Caco-2 (cell line): ENCODE data around the gene HBA2. TPM values are rescaled to one million over a fixed set of nuclear protein-coding genes. Genes with fewer than 3 reads are reported as not detected.

Experiments used
- BruUV-seq: library from RNA; stranded (reverse); fragments of 400-500 nt; replicated peaks from 2 replicates; lab custom pipeline; 2021; lab: Mats Ljungman, UMichigan
- CTCF ChIA-PET: fragments of 300-600 bp; sonication (Branson Sonifier 250); formaldehyde crosslinking; loops from one replicate; lab custom pipeline; 2022; ENCODE audit warnings: antibody characterized with exemption; lab: Charles Lee
- POLR2A ChIA-PET: fragments of 300-600 bp; sonication (Branson Sonifier 250); formaldehyde crosslinking; loops from one replicate; lab custom pipeline; 2022; ENCODE audit warnings: antibody characterized with exemption; lab: Charles Lee
- DNase-seq, 2 experiments: peaks; one replicate each; pipeline versions ENCODE4 v3.0.0 to v3.0.0-alpha.2; 2020 to 2022
- H3K27me3 ChIP-seq: replicated peaks from 2 replicates; pipeline ENCODE4 v1.6.0; 2011; ENCODE audit warnings: low read length; ENCODE audit not compliant: control insufficient read depth, insufficient read depth
- H3K36me3 ChIP-seq: 2 replicates; pipeline ENCODE4 v1.5.1; 2011; ENCODE audit warnings: low read length; ENCODE audit not compliant: control insufficient read depth, insufficient read depth
- H3K4me1 ChIP-seq: fragments of 250-450 bp; sonication (Bioruptor Pico); 2 replicates; pipeline ENCODE4 v1.5.1; 2020; ENCODE audit warnings: mild to moderate bottlenecking
- H3K4me3 ChIP-seq: 2 replicates; pipeline ENCODE4 v1.5.1; 2011; ENCODE audit warnings: low read depth, mild to moderate bottlenecking, control low read depth, low read length
- H3K9me3 ChIP-seq: fragments of 250-450 bp; sonication (Bioruptor Pico); 2 replicates; pipeline ENCODE4 v1.5.1; 2020; ENCODE audit warnings: mild to moderate bottlenecking, moderate library complexity
- H3K27ac Mint-ChIP-seq: one replicate; pipeline ENCODE4 v1.8.0; 2022; ENCODE audit warnings: mixed read lengths; ENCODE audit not compliant: unreplicated experiment
- H3K27me3 Mint-ChIP-seq: one replicate; pipeline ENCODE4 v1.8.0; 2022; ENCODE audit warnings: mixed read lengths; ENCODE audit not compliant: insufficient read depth, unreplicated experiment
- H3K36me3 Mint-ChIP-seq: one replicate; pipeline ENCODE4 v1.8.0; 2022; ENCODE audit warnings: mild to moderate bottlenecking, mixed read lengths; ENCODE audit not compliant: insufficient read depth, unreplicated experiment
- H3K4me1 Mint-ChIP-seq: one replicate; pipeline ENCODE4 v1.8.0; 2022; ENCODE audit warnings: low read depth, mixed read lengths; ENCODE audit not compliant: unreplicated experiment
- H3K4me3 Mint-ChIP-seq: one replicate; pipeline ENCODE4 v1.8.0; 2022; ENCODE audit warnings: mild to moderate bottlenecking, moderate library complexity, mixed read lengths; ENCODE audit not compliant: unreplicated experiment
- H3K9me3 Mint-ChIP-seq: one replicate; pipeline ENCODE4 v1.8.0; 2022; ENCODE audit warnings: mixed read lengths; ENCODE audit not compliant: unreplicated experiment
- intact Hi-C: fragments of 100-400 bp; cut with micrococcal nuclease; formaldehyde crosslinking; loops from one replicate; pipeline ENCODE4 v1.10.0; 2022; ENCODE audit not compliant: unreplicated experiment
- total RNA-seq: library from RNA; stranded (reverse); gene quantifications from 2 replicates; pipeline ENCODE4 v1.2.3, GENCODE V29; 2022
- TF ChIP-seq, protein P1 (sequence below), 2 experiments: fragments of 200-600 bp in 1 of 2; IDR thresholded peaks; 1 replicate in 1 of 2; 2 replicates in 1 of 2; pipeline versions ENCODE4 v1.5.1 to v1.8.0; 2011 to 2022; ENCODE audit warnings: antibody characterized with exemption in 1 of 2, control low read depth in 1 of 2, inconsistent platforms in 1 of 2, low read depth in 1 of 2, low read length in 1 of 2, mild to moderate bottlenecking in 1 of 2, moderate library complexity in 1 of 2; ENCODE audit not compliant: insufficient read depth in 1 of 2, severe bottlenecking in 1 of 2, unreplicated experiment in 1 of 2

HBA2 gene
- total RNA-seq, 1 experiment from 2014 or later: 2.1 TPM

DNA sequence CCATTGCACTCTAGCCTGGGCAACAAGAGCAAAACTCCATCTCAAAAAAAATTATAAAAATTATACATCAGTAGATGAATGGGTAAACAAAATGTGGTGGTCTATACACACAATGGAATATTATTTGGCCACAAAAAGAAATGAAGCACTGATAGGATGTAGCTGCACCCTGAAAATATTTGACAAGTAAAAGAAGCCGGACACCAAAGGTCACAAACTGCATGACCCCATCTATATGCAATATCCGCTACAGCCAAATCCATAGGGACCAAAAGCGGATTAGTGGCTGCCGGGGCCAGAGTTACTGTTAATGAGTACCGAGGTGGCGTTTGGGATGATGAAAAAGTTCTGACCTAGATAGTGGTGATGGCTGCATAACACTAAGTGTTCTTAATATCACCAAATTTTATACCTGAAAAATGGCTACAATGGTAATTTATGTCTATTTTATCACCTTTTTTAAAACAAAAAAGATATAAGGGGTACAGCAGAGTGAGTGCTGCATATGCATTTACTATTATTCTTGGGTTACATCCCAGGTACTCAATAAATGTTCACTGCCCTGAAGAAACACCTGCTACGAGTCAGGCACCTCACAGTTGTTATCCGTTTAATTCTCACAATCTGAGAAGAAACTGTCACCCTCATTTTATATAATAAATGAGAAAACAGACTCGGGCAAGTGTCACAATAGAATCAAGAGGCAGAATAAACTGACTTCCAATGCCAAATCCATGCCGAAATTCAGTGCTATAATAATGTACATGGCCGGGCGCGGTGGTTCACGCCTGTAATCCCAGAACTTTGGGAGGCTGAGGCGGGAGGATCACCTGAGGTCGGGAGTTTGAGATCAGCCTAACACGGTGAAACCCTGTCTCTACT lies 6.8 kb downstream of the HBA2 start:
- DNase-seq: no peak
- ChIA-PET CTCF (interaction anchor here (1.4 kb wide), 1 partner anchor 72 kb away, joined by 7 read pairs; no protein-coding TSS in a partner anchor), POLR2A (no interaction called here)
- BruUV-seq: TSS peak; percentile 42
- peak overlapping the region; percentile 83 for H3K4me3 ChIP-seq
- intact Hi-C loops: loop anchor here (2.0 kb wide), 2 partner anchors 63 to 73 kb away; no protein-coding TSS in a partner anchor
- no peaks in the 10 kb centered on the region for H3K9me3 ChIP-seq
- Mint-ChIP-seq H3K4me3 (peak overlapping the region; percentile 64), H3K27ac (no peak overlapping the region), H3K36me3 (peaks cover 25% of the 10 kb centered on the region), H3K9me3 (no peaks in the 10 kb centered on the region), H3K4me1 (no peaks in the 10 kb centered on the region), H3K27me3 (peaks cover 10% of the 10 kb centered on the region)
- H3K4me1 ChIP-seq: peaks cover 5% of the 10 kb centered on the region
- no peaks in the 10 kb centered on the region for H3K27me3 ChIP-seq
- no peaks in the 10 kb centered on the region for H3K36me3 ChIP-seq
- TF ChIP-seq, protein P1, sequence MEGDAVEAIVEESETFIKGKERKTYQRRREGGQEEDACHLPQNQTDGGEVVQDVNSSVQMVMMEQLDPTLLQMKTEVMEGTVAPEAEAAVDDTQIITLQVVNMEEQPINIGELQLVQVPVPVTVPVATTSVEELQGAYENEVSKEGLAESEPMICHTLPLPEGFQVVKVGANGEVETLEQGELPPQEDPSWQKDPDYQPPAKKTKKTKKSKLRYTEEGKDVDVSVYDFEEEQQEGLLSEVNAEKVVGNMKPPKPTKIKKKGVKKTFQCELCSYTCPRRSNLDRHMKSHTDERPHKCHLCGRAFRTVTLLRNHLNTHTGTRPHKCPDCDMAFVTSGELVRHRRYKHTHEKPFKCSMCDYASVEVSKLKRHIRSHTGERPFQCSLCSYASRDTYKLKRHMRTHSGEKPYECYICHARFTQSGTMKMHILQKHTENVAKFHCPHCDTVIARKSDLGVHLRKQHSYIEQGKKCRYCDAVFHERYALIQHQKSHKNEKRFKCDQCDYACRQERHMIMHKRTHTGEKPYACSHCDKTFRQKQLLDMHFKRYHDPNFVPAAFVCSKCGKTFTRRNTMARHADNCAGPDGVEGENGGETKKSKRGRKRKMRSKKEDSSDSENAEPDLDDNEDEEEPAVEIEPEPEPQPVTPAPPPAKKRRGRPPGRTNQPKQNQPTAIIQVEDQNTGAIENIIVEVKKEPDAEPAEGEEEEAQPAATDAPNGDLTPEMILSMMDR (IDR thresholded peaks at IDR 0.05; ENCODE audit: insufficient read depth in 1 of 2, low read depth in 1 of 2, low read length in 1 of 2, severe bottlenecking in 1 of 2, unreplicated experiment in 1 of 2): no peak

DNA sequence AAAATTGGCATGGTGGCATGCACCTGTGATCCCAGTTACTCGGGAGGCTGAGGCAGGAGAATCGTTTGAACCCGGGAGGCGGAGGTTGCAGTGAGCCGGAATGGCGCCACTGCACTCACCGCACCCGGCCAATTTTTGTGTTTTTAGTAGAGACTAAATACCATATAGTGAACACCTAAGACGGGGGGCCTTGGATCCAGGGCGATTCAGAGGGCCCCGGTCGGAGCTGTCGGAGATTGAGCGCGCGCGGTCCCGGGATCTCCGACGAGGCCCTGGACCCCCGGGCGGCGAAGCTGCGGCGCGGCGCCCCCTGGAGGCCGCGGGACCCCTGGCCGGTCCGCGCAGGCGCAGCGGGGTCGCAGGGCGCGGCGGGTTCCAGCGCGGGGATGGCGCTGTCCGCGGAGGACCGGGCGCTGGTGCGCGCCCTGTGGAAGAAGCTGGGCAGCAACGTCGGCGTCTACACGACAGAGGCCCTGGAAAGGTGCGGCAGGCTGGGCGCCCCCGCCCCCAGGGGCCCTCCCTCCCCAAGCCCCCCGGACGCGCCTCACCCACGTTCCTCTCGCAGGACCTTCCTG lies 7.5 kb downstream of the HBA2 start, which contains the start of gene HBQ1:
Gene HBQ1 (plus strand): TSS at position 359 of the 575 bp plus-strand sequence. CDS start 28 bp downstream, at position 387.
- no peaks in the 10 kb centered on the region for H3K36me3 ChIP-seq
- peaks cover 5% of the 10 kb centered on the region for H3K4me1 ChIP-seq
- no TSS peak for BruUV-seq
- CTCF ChIA-PET: interaction anchor here (0.5 to 1.4 kb wide), 7 partner anchors 9 to 221 kb away, joined by 3 to 7 read pairs (median 5); partner anchors contain the start of gene RHBDF1
- peak within 1 kb of the TSS; percentile 83 for H3K4me3 ChIP-seq
- TF ChIP-seq, protein P1 (IDR thresholded peaks at IDR 0.05; ENCODE audit: insufficient read depth in 1 of 2, low read depth in 1 of 2, low read length in 1 of 2, severe bottlenecking in 1 of 2, unreplicated experiment in 1 of 2): peak in 1 of 2 experiments; percentile 43
- H3K27me3 ChIP-seq: no peaks in the 10 kb centered on the region
- H3K27ac Mint-ChIP-seq: no peak within 1 kb of the TSS
- peak in 1 of 2 experiments; percentile 80 for DNase-seq
- POLR2A ChIA-PET: interaction anchor here (0.6 kb wide), 1 partner anchor 171 kb away, joined by 3 read pairs; no protein-coding TSS in a partner anchor
- H3K27me3 Mint-ChIP-seq: peaks cover 4% of the 10 kb centered on the region
- H3K9me3 Mint-ChIP-seq: no peaks in the 10 kb centered on the region
- intact Hi-C loops: loop anchor here (2.0 kb wide), 2 partner anchors 63 to 73 kb away; no protein-coding TSS in a partner anchor
- H3K4me1 Mint-ChIP-seq: no peaks in the 10 kb centered on the region
- no peaks in the 10 kb centered on the region for H3K9me3 ChIP-seq
- H3K4me3 Mint-ChIP-seq: peak within 1 kb of the TSS; percentile 64
- H3K36me3 Mint-ChIP-seq: peaks cover 32% of the 10 kb centered on the region
